ENCODE results near the gene KLHDC3.
A peak's percentile ranks its signal among the peaks of the same experiment; 100 is the strongest.

Gene KLHDC3

GRCh38 chr6:43019152-43019551, 5.1 kb downstream of the KLHDC3 start:
- Histone ChIP-seq H3K9me3 (ENCODE audit: insufficient read depth, low read length) (no peaks in the 10 kb centered on the region), H3K36me3 (ENCODE audit: insufficient read depth, insufficient read length, low read length) (peaks cover 55% of the 10 kb centered on the region), H3K9ac (ENCODE audit: insufficient read length, low read depth) (no peak overlapping the region), H3K4me3 (ENCODE audit: insufficient read length, low read depth) (no peak overlapping the region), H3K27me3 (ENCODE audit: insufficient read depth, insufficient read length) (no peaks in the 10 kb centered on the region), H3K4me1 (ENCODE audit: insufficient read depth, insufficient read length) (peaks cover 11% of the 10 kb centered on the region)
- TF ChIP-seq SUZ12 (IDR thresholded peaks at IDR 0.05; ENCODE audit: extremely low read depth, insufficient read depth, insufficient read length): no peak
- TF ChIP-seq YY1 (IDR thresholded peaks at IDR 0.05; ENCODE audit: insufficient read depth, insufficient read length): no peak
- no peak for TF ChIP-seq ZNF274 (IDR thresholded peaks at IDR 0.05; ENCODE audit: low read depth, low read length)
- no peak for DNase-seq (ENCODE audit: low read depth, low spot score)

- Histone ChIP-seq H3K4me3 (ENCODE audit: insufficient read length, low read depth) (no peak overlapping the region), H3K27me3 (ENCODE audit: insufficient read depth, insufficient read length) (no peaks in the 10 kb centered on the region), H3K9ac (ENCODE audit: insufficient read length, low read depth) (no peak overlapping the region), H3K9me3 (ENCODE audit: insufficient read depth, low read length) (no peaks in the 10 kb centered on the region), H3K36me3 (ENCODE audit: insufficient read depth, insufficient read length, low read length) (peaks cover 65% of the 10 kb centered on the region), H3K4me1 (ENCODE audit: insufficient read depth, insufficient read length) (peaks cover 11% of the 10 kb centered on the region)
- no peak for DNase-seq (ENCODE audit: low read depth, low spot score)
- TF ChIP-seq ZNF274 (IDR thresholded peaks at IDR 0.05; ENCODE audit: low read depth, low read length) (no peak), SUZ12 (IDR thresholded peaks at IDR 0.05; ENCODE audit: extremely low read depth, insufficient read depth, insufficient read length) (no peak), YY1 (IDR thresholded peaks at IDR 0.05; ENCODE audit: insufficient read depth, insufficient read length) (no peak)
These were observed 6.1 kb downstream of the KLHDC3 start for GRCh38 chr6:43020052-43020705.

GRCh38 chr6:43020847-43021246, 6.8 kb downstream of the KLHDC3 start:
- TF ChIP-seq SUZ12 (IDR thresholded peaks at IDR 0.05; ENCODE audit: extremely low read depth, insufficient read depth, insufficient read length) (no peak), YY1 (IDR thresholded peaks at IDR 0.05; ENCODE audit: insufficient read depth, insufficient read length) (no peak), ZNF274 (IDR thresholded peaks at IDR 0.05; ENCODE audit: low read depth, low read length) (no peak)
- Histone ChIP-seq H3K4me3 (ENCODE audit: insufficient read length, low read depth) (peak overlapping the region; percentile 84), H3K27me3 (ENCODE audit: insufficient read depth, insufficient read length) (no peaks in the 10 kb centered on the region), H3K9me3 (ENCODE audit: insufficient read depth, low read length) (no peaks in the 10 kb centered on the region), H3K4me1 (ENCODE audit: insufficient read depth, insufficient read length) (peaks cover 11% of the 10 kb centered on the region), H3K9ac (ENCODE audit: insufficient read length, low read depth) (peak overlapping the region; percentile 88), H3K36me3 (ENCODE audit: insufficient read depth, insufficient read length, low read length) (peaks cover 68% of the 10 kb centered on the region)
- DNase-seq (ENCODE audit: low read depth, low spot score): no peak

- H3K4me3 ChIP-seq (ENCODE audit: insufficient read length, low read depth): peak within 1 kb of the TSS; percentile 84
These were observed 7.4 kb downstream of the KLHDC3 start, which contains the start of gene RRP36 for GRCh38 chr6:43021270-43022047. TSS of gene RRP36 (plus strand) at chr6:43021623. CDS start at chr6:43021655, 32 bp downstream.

GRCh38 chr6:43024436-43024835, 10.4 kb downstream of the KLHDC3 start:
- no peak overlapping the region for H3K9ac ChIP-seq (ENCODE audit: insufficient read length, low read depth)
- no peak overlapping the region for H3K4me3 ChIP-seq (ENCODE audit: insufficient read length, low read depth)
- no peaks in the 10 kb centered on the region for H3K9me3 ChIP-seq (ENCODE audit: insufficient read depth, low read length)
- peaks cover 6% of the 10 kb centered on the region for H3K4me1 ChIP-seq (ENCODE audit: insufficient read depth, insufficient read length)
- no peaks in the 10 kb centered on the region for H3K27me3 ChIP-seq (ENCODE audit: insufficient read depth, insufficient read length)
- TF ChIP-seq SUZ12 (IDR thresholded peaks at IDR 0.05; ENCODE audit: extremely low read depth, insufficient read depth, insufficient read length): no peak
- no peak for TF ChIP-seq YY1 (IDR thresholded peaks at IDR 0.05; ENCODE audit: insufficient read depth, insufficient read length)
- TF ChIP-seq ZNF274 (IDR thresholded peaks at IDR 0.05; ENCODE audit: low read depth, low read length): no peak
- H3K36me3 ChIP-seq (ENCODE audit: insufficient read depth, insufficient read length, low read length): peaks cover 73% of the 10 kb centered on the region
- no peak for DNase-seq (ENCODE audit: low read depth, low spot score)

More at GRCh38 chr6:43021270-43022047, 7.4 kb downstream of the KLHDC3 start, which contains the start of gene RRP36:
- no peaks in the 10 kb centered on the region for H3K27me3 ChIP-seq (ENCODE audit: insufficient read depth, insufficient read length)
- H3K9ac ChIP-seq (ENCODE audit: insufficient read length, low read depth): peak within 1 kb of the TSS; percentile 88
- TF ChIP-seq YY1 (IDR thresholded peaks at IDR 0.05; ENCODE audit: insufficient read depth, insufficient read length) (peak; percentile 18), ZNF274 (IDR thresholded peaks at IDR 0.05; ENCODE audit: low read depth, low read length) (no peak)
- H3K9me3 ChIP-seq (ENCODE audit: insufficient read depth, low read length): no peaks in the 10 kb centered on the region
- no peak for DNase-seq (ENCODE audit: low read depth, low spot score)
- H3K36me3 ChIP-seq (ENCODE audit: insufficient read depth, insufficient read length, low read length): peaks cover 70% of the 10 kb centered on the region
- peaks cover 7% of the 10 kb centered on the region for H3K4me1 ChIP-seq (ENCODE audit: insufficient read depth, insufficient read length)

GRCh38 chr6:43026365-43026764, 12.3 kb downstream of the KLHDC3 start:
- Histone ChIP-seq H3K27me3 (ENCODE audit: insufficient read depth, insufficient read length) (no peaks in the 10 kb centered on the region), H3K4me3 (ENCODE audit: insufficient read length, low read depth) (no peak overlapping the region), H3K9ac (ENCODE audit: insufficient read length, low read depth) (no peak overlapping the region), H3K9me3 (ENCODE audit: insufficient read depth, low read length) (no peaks in the 10 kb centered on the region), H3K36me3 (ENCODE audit: insufficient read depth, insufficient read length, low read length) (peaks cover 68% of the 10 kb centered on the region), H3K4me1 (ENCODE audit: insufficient read depth, insufficient read length) (no peaks in the 10 kb centered on the region)
- DNase-seq (ENCODE audit: low read depth, low spot score): no peak
- TF ChIP-seq ZNF274 (IDR thresholded peaks at IDR 0.05; ENCODE audit: low read depth, low read length): no peak
- no peak for TF ChIP-seq SUZ12 (IDR thresholded peaks at IDR 0.05; ENCODE audit: extremely low read depth, insufficient read depth, insufficient read length)
- TF ChIP-seq YY1 (IDR thresholded peaks at IDR 0.05; ENCODE audit: insufficient read depth, insufficient read length): no peak

- no peak for TF ChIP-seq SUZ12 (IDR thresholded peaks at IDR 0.05; ENCODE audit: extremely low read depth, insufficient read depth, insufficient read length)
- no peak for TF ChIP-seq ZNF274 (IDR thresholded peaks at IDR 0.05; ENCODE audit: low read depth, low read length)
- TF ChIP-seq YY1 (IDR thresholded peaks at IDR 0.05; ENCODE audit: insufficient read depth, insufficient read length): no peak
- peaks cover 76% of the 10 kb centered on the region for H3K36me3 ChIP-seq (ENCODE audit: insufficient read depth, insufficient read length, low read length)
- H3K27me3 ChIP-seq (ENCODE audit: insufficient read depth, insufficient read length): no peaks in the 10 kb centered on the region
- no peak for DNase-seq (ENCODE audit: low read depth, low spot score)
- no peak overlapping the region for H3K9ac ChIP-seq (ENCODE audit: insufficient read length, low read depth)
- H3K9me3 ChIP-seq (ENCODE audit: insufficient read depth, low read length): no peaks in the 10 kb centered on the region
- H3K4me1 ChIP-seq (ENCODE audit: insufficient read depth, insufficient read length): no peaks in the 10 kb centered on the region
- no peak overlapping the region for H3K4me3 ChIP-seq (ENCODE audit: insufficient read length, low read depth)
These were observed 15.1 kb downstream of the KLHDC3 start for GRCh38 chr6:43029120-43029519.
